ENCODE results near the gene PDP2.

The PDP2 gene

GRCh38 chr16:66834746-66835145 lies 45.6 kb upstream of the PDP2 start:
- TF ChIP-seq EZH2 (IDR thresholded peaks at IDR 0.05; ENCODE audit: borderline replicate concordance, low read depth, low read length, severe bottlenecking) (no peak), CTCF (IDR thresholded peaks at IDR 0.05; ENCODE audit: borderline replicate concordance, extremely low read depth, low read length, poor library complexity, severe bottlenecking) (no peak)
- Histone ChIP-seq H3K27me3 (ENCODE audit: insufficient read depth, low read length, poor library complexity) (no peaks in the 10 kb centered on the region), H2AFZ (ENCODE audit: low read depth, low read length) (no peak overlapping the region), H3K4me3 (ENCODE audit: low read depth in 1 of 2, low read length in 2 of 2) (no peak overlapping the region), H3K27ac (ENCODE audit: low read length) (no peak overlapping the region), H3K9me3 (ENCODE audit: insufficient read depth, low read length, severe bottlenecking) (no peaks in the 10 kb centered on the region), H3K9ac (ENCODE audit: low read depth, low read length) (no peak overlapping the region), H3K36me3 (ENCODE audit: insufficient read depth, low read length) (peaks cover 2% of the 10 kb centered on the region; the same call in 1 of the 2 replicates), H4K20me1 (ENCODE audit: insufficient read depth, low read length) (no peaks in the 10 kb centered on the region), H3K4me1 (ENCODE audit: insufficient read depth, low read length) (peaks cover 10% of the 10 kb centered on the region), H3K4me2 (ENCODE audit: insufficient read depth, low read length) (no peak overlapping the region), H3K79me2 (ENCODE audit: insufficient read depth, low read length) (peaks cover 10% of the 10 kb centered on the region)
- no peak for DNase-seq
- no peak for ATAC-seq (ENCODE audit: insufficient read depth, low read depth)

DNA sequence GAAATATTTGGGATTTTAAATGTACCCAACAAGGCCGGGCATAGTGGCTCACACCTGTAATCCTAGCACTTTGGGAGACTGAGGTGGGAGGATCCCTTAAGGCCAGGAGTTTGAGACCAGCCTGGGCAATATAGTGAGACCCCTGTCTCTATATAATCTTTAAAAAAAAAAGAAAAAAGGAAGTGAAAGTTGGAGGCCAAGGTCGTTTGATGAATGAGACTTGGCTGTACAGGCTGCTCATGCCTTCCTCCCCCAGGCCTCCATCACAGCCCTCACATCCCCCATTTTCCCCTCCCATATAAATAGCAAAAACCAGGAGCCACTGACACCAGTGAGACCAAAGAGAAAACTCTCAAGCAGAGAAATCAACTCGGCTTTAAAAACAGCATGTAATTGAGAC lies 39.4 kb upstream of the PDP2 start:
- Histone ChIP-seq H3K36me3 (ENCODE audit: insufficient read depth, low read length) (no peaks in the 10 kb centered on the region), H3K4me3 (ENCODE audit: low read depth in 1 of 2, low read length in 2 of 2) (no peak overlapping the region), H3K27me3 (ENCODE audit: insufficient read depth, low read length, poor library complexity) (no peaks in the 10 kb centered on the region), H3K9me3 (ENCODE audit: insufficient read depth, low read length, severe bottlenecking) (no peaks in the 10 kb centered on the region), H3K4me1 (ENCODE audit: insufficient read depth, low read length) (no peaks in the 10 kb centered on the region), H3K79me2 (ENCODE audit: insufficient read depth, low read length) (no peaks in the 10 kb centered on the region), H2AFZ (ENCODE audit: low read depth, low read length) (no peak overlapping the region), H4K20me1 (ENCODE audit: insufficient read depth, low read length) (no peaks in the 10 kb centered on the region), H3K4me2 (ENCODE audit: insufficient read depth, low read length) (no peak overlapping the region), H3K27ac (ENCODE audit: low read length) (no peak overlapping the region), H3K9ac (ENCODE audit: low read depth, low read length) (no peak overlapping the region)
- TF ChIP-seq EZH2 (IDR thresholded peaks at IDR 0.05; ENCODE audit: borderline replicate concordance, low read depth, low read length, severe bottlenecking) (no peak), CTCF (IDR thresholded peaks at IDR 0.05; ENCODE audit: borderline replicate concordance, extremely low read depth, low read length, poor library complexity, severe bottlenecking) (no peak)
- DNase-seq, result no peak
- no peak for ATAC-seq (ENCODE audit: insufficient read depth, low read depth)

GRCh38 chr16:66841366-66841765 lies 38.9 kb upstream of the PDP2 start:
- no peaks in the 10 kb centered on the region for H3K36me3 ChIP-seq (ENCODE audit: insufficient read depth, low read length)
- H3K4me2 ChIP-seq (ENCODE audit: insufficient read depth, low read length), result no peak overlapping the region
- H3K4me1 ChIP-seq (ENCODE audit: insufficient read depth, low read length), result no peaks in the 10 kb centered on the region
- H3K27ac ChIP-seq (ENCODE audit: low read length), result no peak overlapping the region
- TF ChIP-seq CTCF (IDR thresholded peaks at IDR 0.05; ENCODE audit: borderline replicate concordance, extremely low read depth, low read length, poor library complexity, severe bottlenecking), result no peak
- TF ChIP-seq EZH2 (IDR thresholded peaks at IDR 0.05; ENCODE audit: borderline replicate concordance, low read depth, low read length, severe bottlenecking), result no peak
- H3K9me3 ChIP-seq (ENCODE audit: insufficient read depth, low read length, severe bottlenecking), result no peaks in the 10 kb centered on the region
- ATAC-seq (ENCODE audit: insufficient read depth, low read depth), result no peak
- DNase-seq, result no peak
- H3K79me2 ChIP-seq (ENCODE audit: insufficient read depth, low read length), result no peaks in the 10 kb centered on the region
- H2AFZ ChIP-seq (ENCODE audit: low read depth, low read length), result no peak overlapping the region
- H4K20me1 ChIP-seq (ENCODE audit: insufficient read depth, low read length), result no peaks in the 10 kb centered on the region
- no peak overlapping the region for H3K4me3 ChIP-seq (ENCODE audit: low read depth in 1 of 2, low read length in 2 of 2)
- H3K27me3 ChIP-seq (ENCODE audit: insufficient read depth, low read length, poor library complexity), result no peaks in the 10 kb centered on the region
- no peak overlapping the region for H3K9ac ChIP-seq (ENCODE audit: low read depth, low read length)

DNA sequence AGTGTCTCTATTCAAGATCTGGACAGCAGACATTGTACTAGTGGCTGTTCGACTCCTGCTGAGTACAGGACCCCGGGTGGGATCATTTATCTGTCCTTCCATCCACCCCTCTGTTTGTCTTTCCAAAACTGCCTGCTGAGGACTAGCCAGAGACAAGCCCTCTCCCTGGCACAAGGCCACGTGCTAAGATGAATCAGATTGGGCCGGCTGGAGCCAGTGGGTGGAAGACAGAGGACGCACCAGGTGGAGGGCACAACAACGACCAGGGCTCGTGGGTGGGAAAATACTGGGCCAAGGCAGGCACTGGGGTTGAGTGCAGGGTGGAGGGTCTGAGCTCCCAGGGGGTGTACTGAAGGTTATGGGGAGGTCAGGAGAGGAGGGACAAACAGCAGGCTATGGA lies 37.5 kb upstream of the PDP2 start:
- Histone ChIP-seq H3K27ac (ENCODE audit: low read length) (no peak overlapping the region), H3K4me1 (ENCODE audit: insufficient read depth, low read length) (no peaks in the 10 kb centered on the region), H3K36me3 (ENCODE audit: insufficient read depth, low read length) (no peaks in the 10 kb centered on the region), H3K27me3 (ENCODE audit: insufficient read depth, low read length, poor library complexity) (no peaks in the 10 kb centered on the region), H3K4me3 (ENCODE audit: low read depth in 1 of 2, low read length in 2 of 2) (no peak overlapping the region), H3K9me3 (ENCODE audit: insufficient read depth, low read length, severe bottlenecking) (no peaks in the 10 kb centered on the region), H3K79me2 (ENCODE audit: insufficient read depth, low read length) (no peaks in the 10 kb centered on the region), H4K20me1 (ENCODE audit: insufficient read depth, low read length) (no peaks in the 10 kb centered on the region), H3K4me2 (ENCODE audit: insufficient read depth, low read length) (no peak overlapping the region), H2AFZ (ENCODE audit: low read depth, low read length) (no peak overlapping the region), H3K9ac (ENCODE audit: low read depth, low read length) (no peak overlapping the region)
- no peak for ATAC-seq (ENCODE audit: insufficient read depth, low read depth)
- TF ChIP-seq EZH2 (IDR thresholded peaks at IDR 0.05; ENCODE audit: borderline replicate concordance, low read depth, low read length, severe bottlenecking) (no peak), CTCF (IDR thresholded peaks at IDR 0.05; ENCODE audit: borderline replicate concordance, extremely low read depth, low read length, poor library complexity, severe bottlenecking) (no peak)
- DNase-seq, result no peak
